IPS-18a (cell line): ENCODE measurements around the gene RNASE9.

Experiments used
- H3K27ac ChIP-seq: one replicate; pipeline ENCODE4 v1.5.1; 2013; ENCODE audit warnings: low read length
- H3K27me3 ChIP-seq: one replicate; pipeline ENCODE4 v1.6.1; 2013; ENCODE audit warnings: mild to moderate bottlenecking, low read length; ENCODE audit not compliant: control insufficient read depth, insufficient read depth
- H3K36me3 ChIP-seq: one replicate; pipeline ENCODE4 v1.6.1; 2013; ENCODE audit warnings: low read depth, low read length; ENCODE audit not compliant: control insufficient read depth
- H3K4me1 ChIP-seq: one replicate; pipeline ENCODE4 v1.6.1; 2013; ENCODE audit warnings: low read depth, low read length; ENCODE audit not compliant: control insufficient read depth
- H3K4me3 ChIP-seq: one replicate; pipeline ENCODE4 v1.5.1; 2013; ENCODE audit warnings: low read length
- H3K9ac ChIP-seq: one replicate; pipeline ENCODE4 v1.6.1; 2013; ENCODE audit warnings: mild to moderate bottlenecking, low read length, moderate library complexity
- H3K9me3 ChIP-seq: one replicate; pipeline ENCODE4 v1.6.1; 2013; ENCODE audit warnings: low read depth, low read length; ENCODE audit not compliant: control insufficient read depth

The RNASE9 gene

GRCh38 chr14:20560961-20561360, at the start of gene RNASE9:
RNASE9 (minus strand) TSS chr14:20561047.
- Histone ChIP-seq H3K9ac (no peak within 1 kb of the TSS), H3K27me3 (no peaks in the 10 kb centered on the region), H3K36me3 (no peaks in the 10 kb centered on the region), H3K4me1 (peaks cover 24% of the 10 kb centered on the region), H3K4me3 (peak within 1 kb of the TSS; percentile 24), H3K27ac (peak within 1 kb of the TSS; percentile 76), H3K9me3 (no peaks in the 10 kb centered on the region)

- Histone ChIP-seq H3K27ac (no peak overlapping the region), H3K4me1 (peaks cover 13% of the 10 kb centered on the region)
Observed at GRCh38 chr14:20610002-20610765, 49.3 kb upstream of the RNASE9 start.

GRCh38 chr14:20609215-20610001, 48.6 kb upstream of the RNASE9 start:
- H3K36me3 ChIP-seq: no peaks in the 10 kb centered on the region
- peak overlapping the region; percentile 96 for H3K4me3 ChIP-seq
- peaks cover 10% of the 10 kb centered on the region for H3K4me1 ChIP-seq
- H3K27ac ChIP-seq: no peak overlapping the region
- peak overlapping the region; percentile 69 for H3K9ac ChIP-seq
- H3K9me3 ChIP-seq: no peaks in the 10 kb centered on the region
- H3K27me3 ChIP-seq: peaks cover 4% of the 10 kb centered on the region

More at GRCh38 chr14:20610002-20610765, 49.3 kb upstream of the RNASE9 start:
- H3K4me3 ChIP-seq: peak overlapping the region; percentile 96
- no peaks in the 10 kb centered on the region for H3K9me3 ChIP-seq
- peaks cover 4% of the 10 kb centered on the region for H3K27me3 ChIP-seq
- H3K36me3 ChIP-seq: no peaks in the 10 kb centered on the region
- H3K9ac ChIP-seq: peak overlapping the region; percentile 69

GRCh38 chr14:20608383-20609110, 47.7 kb upstream of the RNASE9 start:
- H3K4me3 ChIP-seq: peak overlapping the region; percentile 96
- H3K9ac ChIP-seq: no peak overlapping the region
- H3K9me3 ChIP-seq: no peaks in the 10 kb centered on the region
- H3K4me1 ChIP-seq: peaks cover 9% of the 10 kb centered on the region
- H3K27ac ChIP-seq: no peak overlapping the region
- peaks cover 4% of the 10 kb centered on the region for H3K27me3 ChIP-seq
- no peaks in the 10 kb centered on the region for H3K36me3 ChIP-seq

- no peaks in the 10 kb centered on the region for H3K36me3 ChIP-seq
- H3K27me3 ChIP-seq: peaks cover 4% of the 10 kb centered on the region
- H3K9ac ChIP-seq: no peak overlapping the region
- H3K4me3 ChIP-seq: no peak overlapping the region
- peaks cover 9% of the 10 kb centered on the region for H3K4me1 ChIP-seq
- no peaks in the 10 kb centered on the region for H3K9me3 ChIP-seq
- H3K27ac ChIP-seq: no peak overlapping the region
Observed at GRCh38 chr14:20607617-20608016, 46.8 kb upstream of the RNASE9 start.

- no peak overlapping the region for H3K27ac ChIP-seq
- H3K36me3 ChIP-seq: no peaks in the 10 kb centered on the region
- H3K4me3 ChIP-seq: no peak overlapping the region
- H3K9me3 ChIP-seq: no peaks in the 10 kb centered on the region
- H3K9ac ChIP-seq: no peak overlapping the region
- peaks cover 9% of the 10 kb centered on the region for H3K4me1 ChIP-seq
- H3K27me3 ChIP-seq: peaks cover under 1% of the 10 kb centered on the region
Observed at GRCh38 chr14:20606902-20607242, 46.0 kb upstream of the RNASE9 start.

- Histone ChIP-seq H3K36me3 (no peaks in the 10 kb centered on the region), H3K9me3 (no peaks in the 10 kb centered on the region), H3K4me3 (no peak overlapping the region), H3K9ac (no peak overlapping the region), H3K4me1 (peaks cover 9% of the 10 kb centered on the region), H3K27me3 (no peaks in the 10 kb centered on the region), H3K27ac (no peak overlapping the region)
Observed at GRCh38 chr14:20606190-20606901, 45.5 kb upstream of the RNASE9 start.

- Histone ChIP-seq H3K9me3 (no peaks in the 10 kb centered on the region), H3K27ac (no peak overlapping the region), H3K4me3 (no peak overlapping the region), H3K27me3 (no peaks in the 10 kb centered on the region), H3K4me1 (peaks cover 5% of the 10 kb centered on the region), H3K9ac (no peak overlapping the region), H3K36me3 (no peaks in the 10 kb centered on the region)
Observed at GRCh38 chr14:20603813-20604690, 43.2 kb upstream of the RNASE9 start.

- no peak overlapping the region for H3K27ac ChIP-seq
- no peaks in the 10 kb centered on the region for H3K9me3 ChIP-seq
- H3K4me1 ChIP-seq: no peaks in the 10 kb centered on the region
- no peaks in the 10 kb centered on the region for H3K27me3 ChIP-seq
- no peaks in the 10 kb centered on the region for H3K36me3 ChIP-seq
- no peak overlapping the region for H3K9ac ChIP-seq
- no peak overlapping the region for H3K4me3 ChIP-seq
Observed at GRCh38 chr14:20602583-20602982, 41.7 kb upstream of the RNASE9 start.

- Histone ChIP-seq H3K9me3 (no peaks in the 10 kb centered on the region), H3K4me3 (no peak overlapping the region), H3K9ac (no peak overlapping the region), H3K36me3 (no peaks in the 10 kb centered on the region), H3K4me1 (no peaks in the 10 kb centered on the region), H3K27ac (no peak overlapping the region), H3K27me3 (no peaks in the 10 kb centered on the region)
Observed at GRCh38 chr14:20601522-20601921, 40.7 kb upstream of the RNASE9 start.
